Activated T-cell treated with anti-CD3 and anti-CD28 coated beads for 4 hours (primary cell): ENCODE results near the gene ELP6.
"Not testable (repeated sequence)": the region's sequence is repeated elsewhere in the genome, so short reads cannot be mapped to it uniquely, and the experiment has no call there.

Source experiments
- DNase-seq: peaks from one replicate; pipeline ENCODE4 v3.0.0-alpha.2; 2020

ELP6 gene

DNA sequence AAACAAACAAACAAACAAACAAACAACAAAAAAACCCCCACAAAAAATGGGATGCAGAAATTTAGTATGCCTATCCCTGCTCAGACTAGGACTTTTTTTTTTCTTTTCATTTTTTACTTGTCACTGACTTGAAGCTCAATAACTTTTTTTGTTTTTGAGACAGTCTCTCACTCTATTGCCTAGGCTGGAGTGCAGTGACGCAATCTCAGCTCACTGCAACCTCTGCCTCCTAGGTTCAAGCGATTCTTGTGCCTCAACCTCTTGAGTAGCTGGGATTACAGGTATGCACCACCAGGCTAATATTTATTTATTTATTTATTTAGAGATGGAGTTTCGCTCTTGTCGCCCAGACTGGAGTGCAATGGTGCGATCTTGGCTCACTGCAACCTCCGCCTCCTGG, 8.2 kb downstream of the ELP6 start:
- not testable (repeated sequence) for DNase-seq

DNA sequence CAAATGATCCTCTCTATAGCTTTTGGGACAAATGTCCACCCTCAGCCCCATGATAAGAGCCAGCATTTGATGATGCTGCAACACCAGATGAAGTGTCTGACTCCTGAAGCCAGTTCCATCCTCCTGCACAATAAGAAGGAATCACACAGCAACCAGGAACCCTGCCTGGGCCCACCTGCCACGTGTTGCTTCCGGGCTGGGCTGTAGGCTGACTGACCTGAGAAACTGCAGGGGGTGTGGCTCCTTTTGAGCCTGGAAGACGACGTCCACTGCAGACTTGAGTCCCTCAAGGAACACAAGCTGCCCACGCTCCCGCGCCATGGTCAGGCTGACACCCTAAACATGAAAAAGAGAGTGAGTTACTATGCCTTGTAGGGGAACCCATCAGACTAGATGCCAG, 9.4 kb downstream of the ELP6 start:
- no peak for DNase-seq

DNA sequence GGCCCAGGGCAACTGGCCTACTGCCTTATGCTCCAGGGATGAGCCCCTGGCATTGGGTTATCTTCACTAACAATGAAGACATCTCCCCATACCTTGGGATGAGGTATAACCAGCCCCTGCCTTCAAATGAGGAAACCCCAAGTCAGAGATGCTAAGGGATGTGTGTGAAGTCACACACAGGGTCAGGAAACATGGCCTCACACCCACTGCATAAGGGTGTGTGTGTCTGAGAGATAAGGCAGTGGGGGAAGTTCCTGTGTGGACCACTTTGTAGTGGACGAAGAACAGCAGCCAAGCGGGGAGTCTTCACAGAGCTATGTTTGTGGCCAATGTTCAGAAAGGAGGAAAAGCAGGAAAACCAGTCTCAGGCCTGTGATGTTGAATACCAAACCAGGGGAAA, 10.5 kb downstream of the ELP6 start:
- DNase-seq = no peak

DNA sequence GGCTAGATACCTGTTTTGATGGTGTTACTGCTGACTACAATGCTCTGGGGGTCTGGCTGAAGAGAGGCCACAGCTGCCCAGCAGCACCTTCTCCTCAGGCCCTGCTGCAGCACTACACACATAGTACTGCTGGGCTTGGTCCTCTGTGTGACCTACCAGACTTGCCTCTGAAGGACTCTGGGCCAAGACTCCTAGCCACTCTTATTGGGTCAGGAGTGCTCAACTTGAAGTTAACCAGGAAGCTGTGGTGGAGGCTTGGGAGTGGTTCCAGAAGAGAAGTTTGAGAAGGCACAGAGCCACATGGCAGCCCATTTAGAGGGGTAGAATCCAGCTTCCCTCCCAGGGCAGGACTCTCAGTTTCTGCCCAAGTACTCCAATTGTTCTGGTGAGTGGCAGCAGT, 16.6 kb downstream of the ELP6 start:
- DNase-seq = no peak

DNA sequence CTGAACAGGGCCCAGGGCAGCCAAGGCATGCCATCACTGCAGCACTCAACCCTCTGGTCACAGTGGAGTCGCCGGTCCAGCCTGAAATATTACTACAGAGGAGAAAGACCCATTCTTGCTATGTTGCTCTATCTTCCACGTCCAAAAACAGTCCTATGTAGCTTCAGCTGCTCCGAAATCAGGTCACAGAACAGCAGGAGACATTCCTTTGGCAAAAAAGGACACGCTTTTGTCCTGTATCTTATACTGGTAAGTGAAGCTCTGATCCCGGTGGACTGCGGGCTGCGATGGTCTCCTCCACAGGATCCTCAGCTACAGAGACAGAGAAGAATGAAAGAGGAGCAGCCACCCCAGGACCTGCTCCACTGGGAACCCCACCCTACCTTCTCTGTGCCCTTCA, 17.6 kb downstream of the ELP6 start:
- no peak for DNase-seq

DNA sequence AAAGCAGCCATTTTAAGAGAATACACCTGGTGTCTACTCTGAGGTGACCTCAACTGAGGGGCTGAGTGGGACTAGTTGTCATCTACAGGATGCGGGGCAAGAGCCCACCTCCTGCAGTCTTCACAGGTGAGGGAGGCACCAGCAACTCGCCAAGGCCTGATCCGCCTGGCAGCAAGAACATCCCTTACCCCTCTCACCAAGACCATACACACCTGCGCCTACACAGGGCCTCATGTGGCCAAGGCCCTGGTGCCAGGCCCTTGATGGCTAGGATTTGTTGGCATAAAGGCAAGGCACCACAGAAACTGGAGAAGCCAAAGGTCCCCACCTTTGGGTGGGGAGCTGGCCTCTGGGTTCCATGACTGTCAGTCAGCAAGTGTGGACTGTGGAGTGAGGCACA, 18.4 kb downstream of the ELP6 start:
- DNase-seq = no peak

DNA sequence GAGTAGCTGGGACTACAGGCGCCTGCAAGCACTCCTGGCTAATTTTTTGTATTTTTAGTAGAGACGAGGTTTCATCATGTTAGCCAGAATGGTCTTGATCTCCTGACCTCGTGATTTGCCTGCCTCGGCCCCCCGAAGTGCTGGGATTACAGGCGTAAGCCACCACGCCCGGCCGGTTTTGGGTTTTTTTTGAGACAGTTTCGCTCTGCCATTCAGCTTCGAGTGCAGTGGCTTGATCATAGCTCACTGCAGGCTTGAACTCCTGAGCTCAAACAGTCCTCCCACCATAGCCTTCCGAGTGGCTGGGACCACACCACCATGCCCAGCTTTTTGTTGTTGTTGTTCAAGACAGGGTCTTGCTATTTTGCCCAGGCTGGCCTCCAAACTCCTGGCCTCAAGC, 21.7 kb downstream of the ELP6 start:
- no peak for DNase-seq

DNA sequence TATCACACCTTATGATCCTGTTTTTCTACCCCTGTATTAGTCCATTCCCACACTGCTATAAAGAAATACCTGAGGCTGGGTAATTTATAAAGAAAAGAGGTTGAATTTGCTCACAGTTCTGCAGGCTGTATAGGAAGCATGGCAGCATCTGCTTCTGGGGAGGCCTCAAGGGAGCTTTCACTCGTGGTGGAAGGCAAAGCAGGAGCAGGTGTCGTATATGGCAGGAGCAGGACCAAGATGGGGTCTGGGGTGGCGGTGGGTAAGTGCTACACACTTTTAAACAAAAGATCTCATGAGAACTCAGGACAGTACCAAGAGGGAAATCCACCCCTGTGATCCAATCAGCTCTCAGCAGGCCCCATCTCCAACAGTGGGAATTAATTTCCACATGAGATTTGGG, 22.3 kb downstream of the ELP6 start:
- no peak for DNase-seq

DNA sequence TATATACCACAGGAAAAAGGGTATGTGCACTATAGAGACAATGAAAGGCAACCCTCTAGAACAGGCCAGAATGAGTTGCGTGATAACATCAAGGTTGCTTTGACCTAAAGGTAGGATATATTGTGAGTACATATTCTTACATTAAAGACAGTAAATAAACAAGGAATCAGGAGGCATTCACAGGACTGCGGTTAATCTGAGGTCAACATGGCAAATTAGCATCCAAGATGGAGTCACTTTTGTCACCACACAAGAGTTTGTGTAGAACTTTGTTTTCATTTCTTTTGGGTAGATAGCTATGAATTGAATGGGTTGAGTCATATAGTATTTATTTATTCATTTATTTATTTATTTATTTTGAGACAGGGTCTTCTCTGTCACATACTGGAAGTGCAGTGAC, 26.2 kb downstream of the ELP6 start:
- no peak for DNase-seq

DNA sequence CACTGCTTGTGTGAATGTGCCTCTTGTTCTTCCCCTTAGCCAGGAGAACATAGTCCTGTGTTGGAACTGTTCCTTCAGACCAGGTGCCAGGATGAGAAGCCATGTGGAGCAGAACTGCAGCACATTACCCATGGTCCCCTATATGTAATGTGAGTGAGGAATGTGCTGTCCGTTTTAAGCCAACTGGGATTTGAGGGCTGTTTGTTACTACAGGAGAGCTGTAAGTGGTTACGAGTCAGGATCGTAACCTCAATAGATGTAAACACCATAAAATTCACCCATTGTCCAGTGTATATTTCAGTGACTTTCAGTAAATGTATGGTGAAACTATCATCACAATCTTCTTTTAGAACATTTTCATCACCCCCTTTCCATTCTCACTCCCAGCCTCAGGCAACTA, 27.7 kb downstream of the ELP6 start:
- DNase-seq = no peak

DNA sequence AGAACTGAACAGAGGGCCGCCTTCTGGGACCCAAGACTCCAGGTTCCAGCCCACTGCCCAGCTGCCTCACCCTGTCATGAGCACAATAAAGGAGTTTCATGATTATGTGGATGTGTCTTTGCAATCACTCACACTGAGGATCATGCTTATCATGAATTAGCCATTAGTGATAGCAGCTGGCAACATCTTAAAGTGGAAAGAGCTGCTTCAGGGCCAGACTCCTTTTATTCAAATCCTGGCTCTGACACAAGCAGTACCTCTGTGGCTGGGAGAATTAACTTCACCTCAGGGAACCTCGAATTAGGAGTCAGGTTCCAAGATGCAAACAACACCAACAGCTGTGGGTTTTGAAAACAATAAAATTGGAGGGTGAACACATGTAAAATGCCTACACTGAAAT, 31.1 kb downstream of the ELP6 start:
- no peak for DNase-seq

DNA sequence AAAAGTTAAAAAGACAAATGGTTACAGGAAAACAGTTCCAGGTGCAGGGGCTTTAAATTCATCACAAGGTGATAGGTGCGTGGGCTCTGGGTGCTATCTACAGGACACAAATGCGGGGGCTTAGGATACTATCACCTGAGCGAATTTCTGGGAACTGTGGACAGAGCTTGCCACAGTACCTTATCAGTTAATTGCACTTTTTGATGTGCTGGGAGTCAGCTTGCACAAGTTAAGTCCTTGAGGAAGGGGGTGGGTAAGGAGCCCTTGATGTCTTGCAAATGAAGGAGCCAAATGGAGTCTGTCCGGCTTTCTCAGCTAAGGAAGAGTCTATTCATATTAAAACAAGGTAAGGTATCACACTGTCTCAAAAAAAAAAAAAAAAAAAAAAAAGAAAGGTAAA, 31.7 kb downstream of the ELP6 start:
- DNase-seq = not testable (repeated sequence)

DNA sequence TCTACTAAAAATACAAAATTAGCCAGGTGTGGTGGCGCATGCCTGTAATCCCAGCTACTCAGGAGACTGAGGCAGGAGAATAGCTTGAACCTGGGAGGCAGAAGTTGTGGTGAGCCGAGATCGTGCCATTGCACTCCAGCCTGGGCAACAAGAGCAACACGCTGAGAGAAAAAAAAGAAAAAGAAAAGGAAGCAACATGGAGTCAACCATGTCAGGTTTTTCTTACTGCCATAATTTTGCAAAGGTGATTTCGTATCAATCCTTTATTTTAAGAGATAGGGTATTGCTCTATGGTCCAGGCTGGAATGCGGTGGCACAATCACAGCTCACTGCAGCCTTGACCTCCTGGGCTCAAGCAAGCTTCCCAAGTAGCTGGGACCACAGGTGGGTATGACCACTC, 33.2 kb downstream of the ELP6 start:
- DNase-seq = not testable (repeated sequence)

DNA sequence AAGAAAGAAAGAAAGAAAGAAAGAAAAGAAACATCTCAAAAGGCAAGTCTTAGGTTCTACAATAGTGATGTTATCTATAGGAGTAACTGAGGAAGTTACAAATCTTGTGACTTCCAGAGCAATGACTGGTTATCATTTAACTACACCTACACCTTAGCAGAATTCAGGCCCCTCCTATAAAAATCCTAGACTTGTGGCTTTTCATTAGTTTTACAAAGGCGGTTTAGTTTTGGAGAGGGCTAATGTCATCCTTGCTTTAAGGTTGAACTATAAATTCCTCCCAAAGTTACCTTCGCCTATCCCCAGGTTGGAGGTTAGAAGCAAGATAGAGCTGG, 33.7 kb downstream of the ELP6 start:
- no peak for DNase-seq

DNA sequence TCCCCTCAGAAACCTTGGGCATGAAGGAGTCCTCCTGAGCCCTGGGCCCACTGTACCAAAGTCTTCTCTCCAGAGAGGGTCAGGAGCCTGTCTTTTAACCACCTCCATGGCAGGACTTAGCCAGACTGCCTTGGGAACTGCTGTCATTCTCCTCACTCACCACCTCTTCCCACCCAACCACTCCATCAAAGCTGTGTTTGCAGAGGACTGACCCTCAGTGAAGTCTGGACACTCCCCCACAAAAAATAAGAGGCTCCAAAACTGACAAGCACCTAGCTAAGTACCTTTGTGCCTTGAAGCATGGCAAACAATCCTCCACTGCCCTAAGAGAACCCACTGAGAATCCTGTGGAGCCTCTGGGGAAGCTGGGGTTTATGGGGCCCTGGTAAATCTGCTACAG, 35.5 kb downstream of the ELP6 start:
- no peak for DNase-seq

DNA sequence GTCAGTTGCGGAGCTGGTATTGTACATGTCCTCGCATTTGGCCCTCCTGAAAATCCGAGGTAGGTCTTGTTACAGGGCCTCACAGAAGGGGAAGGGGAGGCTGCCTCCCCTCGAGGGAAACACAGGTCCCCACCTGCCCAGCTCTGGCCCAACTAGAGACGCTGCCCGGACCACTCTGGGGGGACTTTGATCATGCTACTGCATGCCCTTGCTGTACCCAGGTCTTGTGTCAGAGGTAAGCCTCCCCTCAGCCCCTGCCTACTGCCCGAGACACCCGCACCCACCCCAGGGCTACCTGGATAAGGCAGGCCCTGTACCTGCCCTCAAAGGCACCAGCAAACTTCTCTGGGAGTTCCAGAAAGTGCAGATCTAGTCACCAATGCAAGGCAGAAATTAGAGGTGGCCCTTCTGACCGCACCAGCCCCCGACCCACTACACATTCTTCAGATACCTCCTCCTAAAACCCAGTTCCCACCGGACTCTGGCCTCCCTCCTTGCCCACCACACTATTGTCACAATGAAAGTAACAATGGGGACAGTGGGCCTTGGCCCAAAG, 36.8 kb downstream of the ELP6 start:
- no peak for DNase-seq

DNA sequence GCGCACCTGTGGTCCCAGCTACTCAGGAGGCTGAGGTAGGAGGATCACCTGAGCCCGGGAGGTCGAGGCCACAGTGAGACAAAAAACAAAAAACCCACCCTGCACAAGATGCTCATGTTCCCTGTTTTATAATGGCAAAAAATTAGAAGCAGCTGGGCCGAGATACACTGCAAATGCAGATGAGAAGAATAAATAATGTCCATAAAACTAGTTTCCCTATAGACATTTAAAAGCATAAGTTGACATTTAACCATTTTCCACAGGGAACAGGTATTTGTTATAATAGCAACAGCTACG, 37.2 kb downstream of the ELP6 start:
- DNase-seq = no peak

DNA sequence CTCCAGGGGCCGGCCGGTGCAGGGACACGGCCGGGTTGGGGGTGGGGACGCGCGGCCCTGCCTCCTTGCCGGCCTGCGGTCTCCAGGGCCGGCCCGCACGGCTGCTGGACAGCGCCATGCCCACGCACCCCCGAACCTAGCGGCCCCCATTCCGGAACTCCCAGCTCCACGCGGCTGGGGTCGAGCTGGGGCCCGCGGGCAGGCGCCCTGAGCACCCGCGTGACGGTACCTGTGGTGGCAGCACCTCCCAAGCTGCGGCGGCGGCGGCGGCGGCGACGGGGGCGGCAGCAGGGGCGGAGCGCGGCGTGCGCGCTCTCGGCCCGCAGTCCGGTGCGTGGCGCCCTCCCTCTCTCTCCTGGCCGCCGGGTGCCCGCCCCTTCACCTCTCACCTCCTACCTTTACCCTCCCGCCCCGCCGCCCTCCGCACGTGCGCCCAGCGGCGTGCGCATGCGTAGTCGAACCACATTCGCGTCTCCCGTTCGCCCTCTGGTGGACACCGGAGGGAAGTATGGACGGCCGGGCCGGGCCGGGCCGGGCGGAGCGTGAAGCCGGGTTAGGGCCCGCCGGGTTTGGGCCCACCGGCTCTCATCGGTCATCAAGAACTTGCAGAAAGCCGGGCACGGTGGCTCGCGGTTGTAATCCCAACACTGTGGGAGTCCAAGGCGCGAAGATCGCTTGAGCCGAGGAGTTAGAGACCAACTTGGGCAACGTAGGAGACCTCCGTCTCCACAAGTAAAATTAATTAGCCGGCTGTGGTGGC, 37.8 kb downstream of the ELP6 start, which contains the start of gene SCAP:
SCAP (minus strand) TSS at position 372 of the 760 bp plus-strand sequence. CDS start 32,948 bp downstream, outside the sequence.
- DNase-seq = peak; percentile 97

DNA sequence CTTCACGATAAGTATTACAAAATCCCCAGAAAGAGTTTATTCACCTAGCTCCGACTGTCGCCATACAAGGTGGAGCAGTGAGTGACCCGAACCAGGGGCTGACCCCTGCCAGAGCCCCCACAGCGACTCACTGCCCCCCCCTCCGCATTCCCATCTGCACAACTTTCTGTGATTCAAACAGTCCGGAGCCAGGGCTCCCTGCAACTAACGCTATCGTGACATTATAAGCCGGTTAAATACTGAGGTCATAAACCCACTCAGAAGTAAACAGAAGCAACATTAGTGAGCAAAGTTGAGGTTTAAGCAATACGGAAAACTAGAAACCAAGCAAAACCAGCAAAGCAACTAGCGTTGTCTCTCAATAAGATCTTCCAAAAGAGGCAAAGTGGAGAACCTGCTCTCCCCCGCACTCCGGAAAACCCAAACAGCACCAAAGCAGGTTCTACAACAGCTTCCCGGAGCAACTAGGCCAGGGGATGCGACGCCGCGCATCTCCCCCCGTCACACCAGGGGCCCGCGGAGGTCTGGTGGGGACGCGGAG, 38.4 kb downstream of the ELP6 start:
- DNase-seq = peak; percentile 27

DNA sequence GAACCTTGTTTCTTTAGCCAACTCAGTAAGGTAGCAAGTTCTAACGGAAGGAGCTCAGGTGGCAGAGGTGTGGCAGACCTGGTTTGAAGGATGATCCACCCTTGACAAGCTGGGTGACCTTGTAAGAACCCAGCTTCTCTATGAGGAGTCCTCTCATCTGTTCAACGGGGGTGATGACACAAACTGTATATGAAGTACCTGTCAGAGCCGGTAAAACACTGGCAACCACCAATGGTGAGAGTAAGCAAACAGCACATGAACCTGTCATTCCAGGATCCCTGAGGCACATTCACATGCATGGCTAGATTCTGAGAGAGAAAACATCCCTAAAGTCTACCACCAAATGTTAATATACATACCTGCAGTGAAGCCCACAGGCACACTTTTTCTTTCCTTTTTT, 40.1 kb downstream of the ELP6 start:
- DNase-seq = no peak

DNA sequence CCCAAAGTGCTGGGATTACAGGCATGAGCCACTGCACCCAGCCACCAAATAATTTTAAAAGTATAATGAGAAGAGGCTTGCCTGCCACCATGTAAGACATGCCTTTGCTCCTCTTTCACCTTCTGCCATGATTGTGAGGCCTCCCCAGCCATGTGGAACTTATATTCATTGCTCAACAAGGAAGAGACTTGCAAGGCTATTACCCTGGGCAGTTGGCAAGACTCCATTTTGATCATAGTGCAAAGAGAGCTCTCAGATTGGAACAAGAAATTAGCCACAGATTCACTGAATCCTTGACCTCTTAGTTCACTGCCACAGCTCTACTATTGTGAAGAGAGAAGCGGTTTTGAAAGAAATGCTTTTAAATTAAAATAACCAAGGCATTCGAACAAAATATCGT, 43.9 kb downstream of the ELP6 start:
- DNase-seq = no peak

DNA sequence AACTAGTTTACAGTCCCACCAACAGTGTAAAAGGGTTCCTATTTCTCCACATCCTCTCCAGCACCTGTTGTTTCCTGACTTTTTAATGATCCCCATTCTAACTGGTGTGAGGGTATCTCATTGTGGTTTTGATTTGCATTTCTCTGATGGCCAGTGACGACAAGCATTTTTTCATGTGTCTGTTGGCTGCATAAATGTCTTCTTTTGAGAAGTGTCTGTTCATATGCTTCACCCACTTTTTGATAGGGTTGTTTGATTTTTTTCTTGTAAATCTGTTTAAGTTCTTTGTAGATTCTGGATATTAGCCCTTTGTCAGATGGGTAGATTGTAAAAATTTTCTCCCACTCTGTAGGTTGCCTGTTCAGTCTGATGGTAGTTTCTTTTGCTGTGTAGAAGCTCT, 45.2 kb downstream of the ELP6 start:
- DNase-seq = not testable (repeated sequence)

DNA sequence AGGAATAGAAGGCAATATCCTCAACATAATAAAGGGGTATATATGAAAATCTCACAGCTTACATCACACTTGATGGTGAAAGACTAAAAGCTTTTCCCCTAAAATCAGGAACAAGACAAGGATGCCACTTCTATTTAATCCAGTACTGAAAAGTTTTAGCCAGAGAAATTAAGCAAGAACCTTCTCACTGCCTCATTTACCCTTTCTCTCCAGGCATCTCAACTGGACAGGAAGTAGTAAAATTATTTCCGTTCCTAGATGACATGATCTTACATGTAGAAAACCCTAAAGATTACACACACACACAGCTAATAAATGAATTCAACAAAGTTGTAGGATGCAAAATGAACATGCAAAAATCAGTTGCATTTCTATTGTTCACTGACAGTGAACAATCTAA, 48.9 kb downstream of the ELP6 start:
- DNase-seq = no peak

DNA sequence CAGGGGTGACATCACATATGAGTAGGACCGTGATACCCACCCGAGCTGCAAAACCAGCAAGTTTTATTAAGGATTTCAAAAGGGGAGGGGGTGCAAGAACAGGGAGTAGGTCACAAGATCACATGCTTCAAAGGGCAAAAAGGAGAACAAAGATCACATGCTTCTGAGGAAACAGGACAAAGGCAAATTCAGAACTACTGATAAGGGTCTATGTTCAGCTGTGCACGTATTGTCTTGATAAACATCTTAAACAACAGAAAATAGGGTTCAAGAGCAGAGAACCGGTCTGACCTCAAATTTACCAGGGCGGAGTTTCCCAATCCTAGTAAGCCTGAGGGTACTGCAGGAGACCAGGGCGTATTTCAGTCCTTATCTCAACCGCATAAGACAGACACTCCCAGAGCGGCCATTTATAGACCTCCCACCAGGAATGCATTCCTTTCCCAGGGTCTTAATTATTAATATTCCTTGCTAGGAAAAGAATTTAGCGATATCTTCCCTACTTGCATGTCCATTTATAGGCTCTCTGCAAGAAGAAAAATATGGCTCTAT, 53.9 kb downstream of the ELP6 start:
- not testable (repeated sequence) for DNase-seq

DNA sequence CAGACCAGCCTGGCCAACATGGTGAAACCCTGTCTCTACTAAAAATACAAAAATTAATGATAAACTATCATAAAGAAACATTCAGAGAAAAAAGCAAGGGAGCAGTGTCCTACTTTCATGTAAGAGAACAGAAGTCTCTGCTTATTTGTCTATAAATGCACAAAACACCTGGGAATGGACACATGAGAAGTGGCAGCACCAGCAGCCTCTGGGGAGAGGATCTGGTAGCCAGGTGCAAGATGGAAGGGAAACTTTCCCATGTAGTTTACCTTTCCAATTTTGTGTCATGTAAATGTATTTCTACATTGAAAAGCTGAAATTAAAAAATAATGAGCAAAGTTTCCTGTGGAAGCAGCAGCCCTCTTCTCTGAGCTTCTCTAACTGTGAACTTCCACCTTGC, 56.5 kb downstream of the ELP6 start:
- DNase-seq = no peak
